ENCODE data around the gene APLP2.

- no peak for TF ChIP-seq EZH2 (IDR thresholded peaks at IDR 0.05; ENCODE audit: borderline replicate concordance)
- TF ChIP-seq CTCF (IDR thresholded peaks at IDR 0.05; ENCODE audit: poor library complexity): no peak
- TF ChIP-seq EZH2phosphoT487 (IDR thresholded peaks at IDR 0.05; ENCODE audit: low read depth, severe bottlenecking, unreplicated experiment): no peak
Observed at GRCh38 chr11:130164221-130164570, 94.5 kb downstream of the APLP2 start.

All from hepatocyte (in vitro differentiated cells).